Subcutaneous adipose tissue (tissue), 4 donors: ENCODE data around the gene FSIP1. TPM values are rescaled to one million over a fixed set of nuclear protein-coding genes. Genes with fewer than 3 reads are reported as not detected.

Experiments
- CTCF ChIP-seq: fragments of 450-650 bp; IDR thresholded peaks from one replicate; pipeline ENCODE4 v1.5.1; 2016; ENCODE audit warnings: low read depth, mild to moderate bottlenecking, control low read depth, antibody characterized with exemption, moderate library complexity
- total RNA-seq, 4 donors: library from RNA; depleted of rRNA; stranded (reverse); fragments of >200 nt; gene quantifications; one replicate each; pipeline ENCODE4 v1.1.0, GENCODE V29; 2016

Gene FSIP1
- total RNA-seq, 4 donors from 2014 or later = 0.16 to 1.0 (median 0.44) TPM; not detected in 1

DNA sequence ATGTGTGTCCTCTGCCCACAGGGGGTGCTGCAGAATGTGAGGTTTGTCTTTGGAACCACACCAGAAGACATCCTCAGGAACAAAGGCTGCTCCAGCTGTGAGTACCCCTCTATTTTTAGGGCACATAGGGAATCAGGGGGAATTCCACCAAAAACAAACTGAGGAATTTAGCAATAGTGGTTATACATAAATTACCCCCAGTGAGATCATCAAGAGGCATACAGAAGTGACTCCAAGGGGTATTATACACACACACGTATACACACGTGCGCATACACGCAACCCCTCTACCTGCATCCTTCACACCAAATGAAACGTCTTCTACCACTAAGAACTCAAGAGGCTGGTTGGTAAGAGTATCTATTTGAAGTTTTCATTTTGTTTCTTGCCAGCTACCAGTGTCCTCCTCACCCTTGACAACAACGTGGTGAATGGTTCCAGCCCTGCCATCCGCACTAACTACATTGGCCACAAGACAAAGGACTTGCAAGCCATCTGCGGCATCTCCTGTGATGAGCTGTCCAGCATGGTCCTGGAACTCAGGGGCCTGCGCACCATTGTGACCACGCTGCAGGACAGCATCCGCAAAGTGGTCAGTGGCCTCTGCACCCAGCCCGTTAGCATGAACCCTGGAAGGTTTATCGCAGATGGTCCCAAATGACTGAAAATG lies 198.9 kb downstream of the FSIP1 start:
- TF ChIP-seq CTCF = no peak

DNA sequence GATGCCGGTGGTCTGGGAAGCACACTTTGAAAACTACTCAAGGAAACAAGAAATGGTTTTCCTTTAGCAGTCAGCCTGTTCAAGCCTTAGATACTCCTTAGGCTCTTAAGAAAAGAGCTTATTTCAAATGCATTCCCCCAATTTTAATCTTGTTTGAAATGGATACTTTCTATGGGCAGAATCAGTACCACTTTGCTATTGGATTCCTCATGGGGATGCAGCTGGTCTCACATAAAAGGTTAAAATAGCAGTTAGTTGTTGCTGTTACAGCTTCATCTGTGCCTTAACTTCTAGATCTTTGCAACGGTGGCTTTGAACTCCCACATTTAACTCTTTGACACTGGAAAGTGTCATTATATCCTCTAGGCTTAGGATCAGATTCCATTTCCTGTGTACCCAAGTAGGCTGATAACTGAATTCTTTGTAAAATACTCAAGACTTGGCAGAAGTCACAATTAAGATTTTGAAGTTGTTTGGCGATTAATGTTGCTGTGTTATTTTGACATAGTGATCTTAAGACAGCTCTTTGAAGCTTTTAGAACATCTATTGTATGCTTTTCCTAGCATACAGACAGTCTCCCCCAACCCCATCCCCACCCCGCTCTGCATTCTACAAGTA lies 199.6 kb downstream of the FSIP1 start:
- no peak for TF ChIP-seq CTCF

DNA sequence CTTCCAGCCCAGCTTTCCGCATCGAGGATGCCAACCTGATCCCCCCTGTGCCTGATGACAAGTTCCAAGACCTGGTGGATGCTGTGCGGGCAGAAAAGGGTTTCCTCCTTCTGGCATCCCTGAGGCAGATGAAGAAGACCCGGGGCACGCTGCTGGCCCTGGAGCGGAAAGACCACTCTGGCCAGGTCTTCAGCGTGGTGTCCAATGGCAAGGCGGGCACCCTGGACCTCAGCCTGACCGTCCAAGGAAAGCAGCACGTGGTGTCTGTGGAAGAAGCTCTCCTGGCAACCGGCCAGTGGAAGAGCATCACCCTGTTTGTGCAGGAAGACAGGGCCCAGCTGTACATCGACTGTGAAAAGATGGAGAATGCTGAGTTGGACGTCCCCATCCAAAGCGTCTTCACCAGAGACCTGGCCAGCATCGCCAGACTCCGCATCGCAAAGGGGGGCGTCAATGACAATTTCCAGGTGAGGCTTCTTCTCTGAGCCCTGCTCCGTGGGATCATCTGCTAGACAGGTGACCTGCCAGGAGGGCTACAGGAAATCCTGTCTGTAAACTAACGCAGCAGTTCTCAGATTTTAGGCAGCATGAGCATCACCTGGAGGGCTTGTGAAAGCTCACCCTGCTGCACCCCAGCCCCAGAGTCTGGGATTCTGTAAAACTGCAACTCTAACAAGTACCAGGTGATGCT lies 200.2 kb downstream of the FSIP1 start:
- no peak for TF ChIP-seq CTCF

DNA sequence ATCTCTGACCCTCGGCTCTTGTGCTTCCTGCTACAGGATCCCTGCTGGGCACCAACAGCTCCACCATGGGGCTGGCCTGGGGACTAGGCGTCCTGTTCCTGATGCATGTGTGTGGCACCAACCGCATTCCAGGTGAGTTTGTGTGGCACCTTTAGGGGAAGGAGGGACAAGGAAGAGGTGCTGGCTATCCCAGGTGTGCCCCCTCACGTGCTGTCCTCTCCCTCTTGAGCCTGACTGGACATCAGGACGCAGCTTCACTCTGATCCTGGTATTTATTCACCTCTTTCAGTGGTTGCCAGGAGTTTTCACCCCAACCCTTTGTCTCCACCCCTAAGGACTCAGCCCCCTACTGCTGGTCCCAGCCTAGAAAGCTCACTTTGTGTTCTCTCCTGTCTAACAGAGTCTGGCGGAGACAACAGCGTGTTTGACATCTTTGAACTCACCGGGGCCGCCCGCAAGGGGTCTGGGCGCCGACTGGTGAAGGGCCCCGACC lies 200.8 kb downstream of the FSIP1 start:
- no peak for TF ChIP-seq CTCF

DNA sequence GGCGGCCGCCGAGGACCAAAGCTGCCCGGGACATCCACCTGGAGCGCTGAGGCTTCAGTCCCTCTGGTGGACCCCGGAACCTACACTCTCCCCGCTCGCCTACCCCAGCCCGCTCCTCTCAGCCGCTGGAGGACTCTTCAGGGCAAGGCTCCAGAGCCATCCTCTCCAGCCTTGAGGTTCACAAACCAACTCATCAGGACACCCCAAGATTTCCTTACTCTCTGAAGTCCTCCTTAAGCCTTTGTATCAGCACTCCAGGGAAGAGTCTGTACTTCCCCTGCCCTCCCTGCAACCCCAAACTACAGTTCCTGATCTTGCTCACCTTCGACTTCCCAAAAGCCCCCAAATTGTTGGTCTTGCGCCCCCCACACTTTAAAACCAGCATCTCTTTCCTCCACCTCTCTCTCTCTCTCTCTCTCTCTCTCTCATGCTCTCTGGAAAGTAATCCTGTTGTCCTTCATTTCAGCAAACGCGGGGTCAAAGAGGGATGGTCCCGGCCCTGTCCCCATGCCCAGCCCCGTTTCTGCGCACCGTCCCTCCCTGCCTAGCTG lies 201.3 kb downstream of the FSIP1 start:
- TF ChIP-seq CTCF = no peak

DNA sequence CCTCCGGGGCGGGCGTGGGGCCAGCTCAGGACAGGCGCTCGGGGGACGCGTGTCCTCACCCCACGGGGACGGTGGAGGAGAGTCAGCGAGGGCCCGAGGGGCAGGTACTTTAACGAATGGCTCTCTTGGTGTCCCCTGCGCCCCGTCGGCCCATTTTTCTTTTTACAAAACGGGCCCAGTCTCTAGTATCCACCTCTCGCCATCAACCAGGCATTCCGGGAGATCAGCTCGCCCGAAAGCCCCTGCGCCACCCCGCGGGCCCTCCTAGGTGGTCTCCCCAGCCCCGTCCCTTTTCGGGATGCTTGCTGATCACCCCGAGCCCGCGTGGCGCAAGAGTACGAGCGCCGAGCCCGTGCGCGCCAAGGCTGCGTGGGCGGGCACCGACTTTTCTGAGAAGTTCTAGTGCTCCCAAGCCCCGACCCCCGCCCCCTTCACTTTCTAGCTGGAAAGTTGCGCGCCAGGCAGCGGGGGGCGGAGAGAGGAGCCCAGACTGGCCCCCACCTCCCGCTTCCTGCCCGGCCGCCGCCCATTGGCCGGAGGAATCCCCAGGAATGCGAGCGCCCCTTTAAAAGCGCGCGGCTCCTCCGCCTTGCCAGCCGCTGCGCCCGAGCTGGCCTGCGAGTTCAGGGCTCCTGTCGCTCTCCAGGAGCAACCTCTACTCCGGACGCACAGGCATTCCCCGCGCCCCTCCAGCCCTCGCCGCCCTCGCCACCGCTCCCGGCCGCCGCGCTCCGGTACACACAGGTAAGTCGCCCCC lies 202.0 kb downstream of the FSIP1 start, which contains the start of gene THBS1:
THBS1 (plus strand) TSS at position 595 of the 757 bp plus-strand sequence. CDS start 779 bp downstream, outside the sequence.
- no peak for TF ChIP-seq CTCF
